ENCODE data around the gene CCDC27. TPM values are rescaled to one million over a fixed set of nuclear protein-coding genes. Genes with fewer than 3 reads are reported as not detected.

Gene CCDC27
- total RNA-seq, 1 experiment from 2014 or later: not detected

DNA sequence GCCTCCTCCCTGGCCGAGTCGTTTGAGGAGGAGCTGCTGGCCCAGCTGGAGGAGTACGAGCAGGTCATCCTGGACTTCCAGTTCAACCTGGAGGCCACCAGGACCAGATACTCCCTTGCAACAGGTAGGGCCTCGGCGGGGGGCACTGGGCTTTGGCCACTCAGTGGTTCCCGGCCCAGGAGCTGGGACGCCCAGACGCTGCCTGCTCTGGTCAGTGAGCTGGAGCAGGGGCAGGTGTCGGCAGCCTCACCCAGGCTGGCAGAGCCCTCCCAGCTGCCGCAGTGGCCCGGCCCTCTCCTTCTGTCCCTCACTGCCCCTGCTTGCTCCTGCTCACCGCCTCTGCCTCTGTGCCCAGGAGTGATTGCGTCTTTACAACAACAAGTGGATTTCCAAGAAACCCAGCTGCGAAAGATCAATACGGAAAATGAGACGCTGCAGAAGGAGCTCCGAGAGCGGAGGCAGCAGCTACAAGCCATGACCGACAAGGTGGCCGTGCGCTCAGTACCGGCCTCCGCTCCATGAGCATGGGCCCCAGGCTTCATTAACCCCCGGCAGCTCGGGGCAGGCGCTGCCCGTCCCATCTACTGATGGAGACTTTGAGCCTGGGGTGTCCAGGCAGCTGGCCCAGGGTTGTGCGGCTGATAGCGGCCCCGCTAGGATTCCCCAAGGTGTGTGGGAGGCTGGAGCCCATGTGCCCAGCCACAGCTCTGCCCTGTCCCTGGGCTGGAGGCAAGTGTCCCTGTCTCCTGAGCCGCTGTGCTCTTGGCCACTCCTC lies 11.3 kb downstream of the CCDC27 start:
- no peaks in the 10 kb centered on the region for H3K36me3 ChIP-seq (ENCODE audit: control insufficient read depth, insufficient read depth, low read length)
- no peaks in the 10 kb centered on the region for H3K9me3 ChIP-seq
- Mint-ChIP-seq H3K27ac (ENCODE audit: unreplicated experiment) (no peak overlapping the region), H3K27me3 (ENCODE audit: insufficient read depth, unreplicated experiment) (peaks cover 26% of the 10 kb centered on the region), H3K9me3 (ENCODE audit: unreplicated experiment) (peaks cover 7% of the 10 kb centered on the region), H3K4me3 (ENCODE audit: unreplicated experiment) (no peak overlapping the region), H3K36me3 (ENCODE audit: insufficient read depth, unreplicated experiment) (no peaks in the 10 kb centered on the region), H3K4me1 (ENCODE audit: low read depth, unreplicated experiment) (peaks cover 6% of the 10 kb centered on the region)
- BruUV-seq (replicated peaks): no TSS peak
- ChIA-PET CTCF (no interaction called here), POLR2A (no interaction called here)
- no peak for DNase-seq
- intact Hi-C loops (cut with micrococcal nuclease; ENCODE audit: unreplicated experiment): no loop called here
- no peak for TF ChIP-seq CTCF (IDR thresholded peaks at IDR 0.05; ENCODE audit: insufficient read depth in 1 of 2, low read depth in 1 of 2, low read length in 1 of 2, severe bottlenecking in 1 of 2, unreplicated experiment in 1 of 2)
- no peak overlapping the region for H3K4me3 ChIP-seq (ENCODE audit: low read depth, low read length)
- H3K27me3 ChIP-seq (replicated peaks; ENCODE audit: control insufficient read depth, insufficient read depth, low read length): no peaks in the 10 kb centered on the region
- no peaks in the 10 kb centered on the region for H3K4me1 ChIP-seq

DNA sequence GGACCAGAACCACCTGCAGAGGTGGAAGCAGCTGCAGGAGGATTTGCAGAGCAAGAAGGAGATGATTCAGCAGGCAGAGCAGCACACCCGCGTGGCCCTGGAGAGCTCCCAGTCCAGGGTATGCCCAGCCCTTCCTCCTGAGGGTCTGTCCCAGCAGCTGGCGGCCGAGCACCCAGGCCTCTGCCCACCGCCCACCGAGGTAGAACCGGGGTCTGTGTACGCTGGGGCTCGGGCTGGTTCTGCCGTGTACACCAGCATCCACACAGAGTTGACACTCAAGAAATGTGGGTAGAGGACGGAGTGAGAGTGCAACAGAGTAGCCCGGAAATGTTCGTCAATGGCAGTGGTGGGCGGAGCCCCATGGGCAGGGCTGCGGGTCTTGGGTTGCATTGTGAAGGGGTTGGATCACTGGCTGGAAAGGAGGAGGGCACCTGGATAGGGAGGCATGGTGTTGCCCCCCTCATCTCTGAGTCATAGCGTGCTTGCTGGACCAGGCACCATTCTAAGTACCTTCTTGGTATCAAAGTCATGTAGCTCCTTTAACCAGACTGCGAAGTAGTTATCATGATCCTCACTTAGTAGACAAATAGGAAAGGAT lies 15.2 kb downstream of the CCDC27 start:
- Mint-ChIP-seq H3K36me3 (ENCODE audit: insufficient read depth, unreplicated experiment) (no peaks in the 10 kb centered on the region), H3K9me3 (ENCODE audit: unreplicated experiment) (peaks cover 7% of the 10 kb centered on the region), H3K27me3 (ENCODE audit: insufficient read depth, unreplicated experiment) (peaks cover 15% of the 10 kb centered on the region), H3K4me3 (ENCODE audit: unreplicated experiment) (no peak overlapping the region), H3K27ac (ENCODE audit: unreplicated experiment) (no peak overlapping the region), H3K4me1 (ENCODE audit: low read depth, unreplicated experiment) (no peaks in the 10 kb centered on the region)
- no peaks in the 10 kb centered on the region for H3K9me3 ChIP-seq
- no TSS peak for BruUV-seq (replicated peaks)
- intact Hi-C loops (cut with micrococcal nuclease; ENCODE audit: unreplicated experiment): no loop called here
- H3K4me1 ChIP-seq: no peaks in the 10 kb centered on the region
- H3K27me3 ChIP-seq (replicated peaks; ENCODE audit: control insufficient read depth, insufficient read depth, low read length): no peaks in the 10 kb centered on the region
- ChIA-PET POLR2A (interaction anchor here (0.6 kb wide), 1 partner anchor 20 kb away, joined by 6 read pairs; no protein-coding TSS in a partner anchor), CTCF (no interaction called here)
- no peak for DNase-seq
- no peaks in the 10 kb centered on the region for H3K36me3 ChIP-seq (ENCODE audit: control insufficient read depth, insufficient read depth, low read length)
- no peak overlapping the region for H3K4me3 ChIP-seq (ENCODE audit: low read depth, low read length)
- no peak for TF ChIP-seq CTCF (IDR thresholded peaks at IDR 0.05; ENCODE audit: insufficient read depth in 1 of 2, low read depth in 1 of 2, low read length in 1 of 2, severe bottlenecking in 1 of 2, unreplicated experiment in 1 of 2)

DNA sequence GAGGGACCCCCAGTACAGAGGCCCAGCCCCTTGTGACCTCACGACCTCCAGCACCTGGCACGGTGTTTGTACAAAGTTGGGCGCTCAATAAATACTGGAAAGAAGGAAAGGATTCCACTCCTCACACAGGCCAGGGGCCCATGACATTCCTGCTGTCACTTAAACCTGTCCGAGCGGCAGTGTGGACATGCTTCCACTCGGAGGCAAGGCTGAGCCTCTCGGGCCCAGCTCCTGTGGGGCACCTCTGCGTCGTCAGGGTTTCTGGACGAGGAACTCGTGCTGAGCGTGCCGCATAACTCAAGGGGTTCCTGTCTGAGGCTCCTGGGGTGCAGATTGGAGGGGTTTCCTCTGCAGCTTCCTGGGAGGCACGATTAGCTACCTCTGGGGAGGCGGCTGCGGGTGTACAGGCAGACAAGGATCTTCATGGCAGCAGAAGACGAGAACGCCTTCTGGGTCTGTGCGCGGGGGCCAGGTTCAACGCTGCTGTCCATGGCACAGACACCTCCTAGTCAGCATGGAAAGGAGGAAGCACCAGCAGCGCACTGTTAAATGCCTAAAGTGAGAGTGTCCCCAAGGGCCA lies 16.7 kb downstream of the CCDC27 start:
- no peaks in the 10 kb centered on the region for H3K36me3 ChIP-seq (ENCODE audit: control insufficient read depth, insufficient read depth, low read length)
- no peaks in the 10 kb centered on the region for H3K27me3 ChIP-seq (replicated peaks; ENCODE audit: control insufficient read depth, insufficient read depth, low read length)
- Mint-ChIP-seq H3K4me3 (ENCODE audit: unreplicated experiment) (no peak overlapping the region), H3K4me1 (ENCODE audit: low read depth, unreplicated experiment) (no peaks in the 10 kb centered on the region), H3K36me3 (ENCODE audit: insufficient read depth, unreplicated experiment) (no peaks in the 10 kb centered on the region), H3K27ac (ENCODE audit: unreplicated experiment) (no peak overlapping the region), H3K9me3 (ENCODE audit: unreplicated experiment) (peaks cover 7% of the 10 kb centered on the region), H3K27me3 (ENCODE audit: insufficient read depth, unreplicated experiment) (peaks cover 15% of the 10 kb centered on the region)
- no peak overlapping the region for H3K4me3 ChIP-seq (ENCODE audit: low read depth, low read length)
- POLR2A ChIA-PET: no interaction called here
- no TSS peak for BruUV-seq (replicated peaks)
- no peak for DNase-seq
- H3K4me1 ChIP-seq: peaks cover 8% of the 10 kb centered on the region; the same call in 1 of the 2 replicates
- intact Hi-C loops (cut with micrococcal nuclease; ENCODE audit: unreplicated experiment): no loop called here
- TF ChIP-seq CTCF (IDR thresholded peaks at IDR 0.05; ENCODE audit: insufficient read depth in 1 of 2, low read depth in 1 of 2, low read length in 1 of 2, severe bottlenecking in 1 of 2, unreplicated experiment in 1 of 2): no peak
- CTCF ChIA-PET: interaction anchor here (0.5 kb wide), 1 partner anchor 19 kb away, joined by 4 read pairs; no protein-coding TSS in a partner anchor
- no peaks in the 10 kb centered on the region for H3K9me3 ChIP-seq

Data from Caco-2 (cell line).